Kidney (tissue), 14 donors: ENCODE results near the gene MYLK. TPM values are rescaled to one million over a fixed set of nuclear protein-coding genes. Genes with fewer than 3 reads are reported as not detected.

ENCODE experiments used
- DNase-seq, 5 donors: peaks; one replicate each; pipeline ENCODE4 v3.0.0-alpha.2; 2013 to 2020
- FAIRE-seq: peaks from 2 replicates; lab custom pipeline; 2012; peaks lifted over from hg19 to GRCh38; lab: Jason Lieb, UNC
- H3K27ac ChIP-seq, 2 donors: one replicate each; pipeline ENCODE4 v1.7.0; 2013; ENCODE audit warnings: low read depth in 2 of 2, low read length in 2 of 2, inconsistent platforms in 1 of 2
- H3K27me3 ChIP-seq: one replicate; pipeline ENCODE4 v1.7.1; 2013; ENCODE audit warnings: low read length, inconsistent platforms; ENCODE audit not compliant: control insufficient read depth, insufficient read depth
- H3K36me3 ChIP-seq, 3 donors: one replicate each; pipeline versions ENCODE4 v1.7.0 to v1.7.1; 2013; ENCODE audit warnings: low read length in 3 of 3, control low read depth in 1 of 3, inconsistent platforms in 1 of 3; ENCODE audit not compliant: insufficient read depth in 3 of 3, control insufficient read depth in 2 of 3
- H3K4me1 ChIP-seq, 3 donors: one replicate each; pipeline versions ENCODE4 v1.7.0 to v1.7.1; 2013; ENCODE audit warnings: low read length in 3 of 3, inconsistent platforms in 1 of 3, low read depth in 1 of 3; ENCODE audit not compliant: control insufficient read depth in 2 of 3, insufficient read depth in 2 of 3
- H3K4me3 ChIP-seq, 3 donors: one replicate each; pipeline versions ENCODE4 v1.7.0 to v1.8.1; 2013; ENCODE audit warnings: low read length in 3 of 3, control low read depth in 1 of 3, inconsistent platforms in 1 of 3
- H3K9ac ChIP-seq, 3 donors: one replicate each; pipeline versions ENCODE4 v1.7.0 to v1.7.1; 2013; ENCODE audit warnings: low read length in 3 of 3, control low read depth in 1 of 3, inconsistent platforms in 1 of 3
- H3K9me3 ChIP-seq, 3 donors: one replicate each; pipeline versions ENCODE4 v1.7.0 to v1.7.1; 2013; ENCODE audit warnings: low read length in 3 of 3, control low read depth in 1 of 3, inconsistent platforms in 1 of 3; ENCODE audit not compliant: control insufficient read depth in 2 of 3, insufficient read depth in 1 of 3
- CTCF ChIP-seq: IDR thresholded peaks from 3 replicates; pipeline ENCODE4 v1.5.1; 2012; ENCODE audit warnings: mild to moderate bottlenecking, moderate library complexity, borderline replicate concordance; ENCODE audit not compliant: insufficient read depth; ENCODE audit errors: extremely low read depth
- intact Hi-C: fragments of 100-400 bp; cut with DNase I; formaldehyde crosslinking; loops from one replicate; pipeline ENCODE4 v1.11.1; 2022
- polyA plus RNA-seq: library from polyadenylated mRNA; stranded (reverse); fragments of 350-450 nt; fragmentation: Illumina TruSeq; extraction: RNeasy Lipid Tissue Mini Kit (QIAGEN cat#74804); gene quantifications from one replicate; pipeline ENCODE4 v1.2.3, GENCODE V29; 2014; ENCODE audit warnings: low read depth, low replicate concordance; ENCODE audit not compliant: insufficient read depth
- total RNA-seq: library from RNA; stranded (reverse); fragmentation: NEBNext Ultra II Directional; extraction: Animal tissue kit (Norgen Biotek cat#: 25700); gene quantifications from one replicate; pipeline ENCODE4 v1.2.1, GENCODE V29; 2021
- donor health status: control.
- donor health status: control.
- donor health status: control.
- donor health status: control.
- donor health status: control.
- donor health status: DM: yes; HTN: yes; CAD: no.
- donor health status: Normal renal cell carcinoma (clear cell type).

MYLK gene
- total and polyA plus RNA-seq, 2 donors from 2014 or later: 25.3 to 164 TPM

DNA sequence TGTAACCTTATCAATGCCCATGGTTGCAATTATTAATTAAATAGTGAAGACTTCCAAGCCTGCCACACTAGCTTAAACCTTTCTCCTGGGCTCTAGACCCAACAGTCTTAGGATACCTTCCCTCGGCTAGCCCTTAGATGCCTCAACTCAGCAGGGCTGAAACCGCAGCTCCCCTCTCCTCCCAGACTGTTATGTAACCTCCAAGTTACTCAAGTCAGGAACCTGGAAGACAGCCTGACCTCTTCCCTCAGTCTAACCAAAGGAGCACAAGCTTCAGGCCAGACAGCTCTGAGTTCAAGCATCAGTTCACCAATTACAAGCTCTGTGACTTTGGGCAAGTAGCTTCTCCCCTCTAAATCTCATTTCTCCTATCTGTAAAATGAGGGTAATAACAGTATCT is 228.7 kb downstream of the MYLK start:
- H3K4me1 ChIP-seq: peaks cover 4 to 56% (median 52%) of the 10 kb centered on the region in 3 donors

DNA sequence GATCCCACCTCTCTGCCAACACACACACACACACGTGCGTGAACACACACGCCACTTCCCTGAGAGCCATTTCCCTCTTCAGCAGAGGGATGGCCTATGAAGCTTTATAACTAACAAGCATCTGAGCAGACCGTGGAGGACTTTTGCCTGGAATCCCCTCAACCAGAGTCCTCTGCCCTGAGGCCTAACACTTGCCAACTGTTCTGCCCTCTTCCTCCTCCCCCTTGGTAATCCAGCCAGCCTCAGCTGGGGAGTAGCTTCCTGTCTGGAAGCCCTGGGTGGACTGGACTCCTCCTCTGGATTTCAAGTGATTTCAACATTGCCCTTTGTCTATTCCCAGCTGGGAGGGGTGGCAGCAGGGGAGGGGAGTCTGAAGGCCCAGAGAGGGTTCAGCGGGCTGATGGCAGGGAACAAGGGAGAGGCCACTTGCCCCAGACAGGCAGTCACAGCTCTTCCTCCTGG is 230.9 kb downstream of the MYLK start:
- H3K36me3 ChIP-seq: peaks cover 2 to 53% (median 24%) of the 10 kb centered on the region in 3 donors
- peak overlapping the region in 1 of 3 donors; percentile 48 for H3K9ac ChIP-seq
- FAIRE-seq (no peak), DNase-seq (peak; percentile 56 to 92 (median 72))
- peak overlapping the region; percentile 74 to 89 for H3K27ac ChIP-seq
- H3K4me3 ChIP-seq: no peak overlapping the region
- intact Hi-C loops: loop anchor here (5.0 kb wide), 1 partner anchor 69 kb away; no protein-coding TSS in a partner anchor
- no peak for TF ChIP-seq CTCF
- H3K27me3 ChIP-seq: no peaks in the 10 kb centered on the region
- H3K4me1 ChIP-seq: peaks cover 4 to 36% (median 34%) of the 10 kb centered on the region in 3 donors
- no peaks in the 10 kb centered on the region for H3K9me3 ChIP-seq

More for the DNA sequence above, 228.7 kb downstream of the MYLK start:
- Histone ChIP-seq H3K4me3 (no peak overlapping the region), H3K36me3 (peaks cover 2 to 42% (median 18%) of the 10 kb centered on the region in 3 donors), H3K27ac (peak overlapping the region in 1 of 2 donors; percentile 89), H3K9ac (no peak overlapping the region), H3K27me3 (no peaks in the 10 kb centered on the region), H3K9me3 (no peaks in the 10 kb centered on the region)
- no peak for TF ChIP-seq CTCF
- DNase-seq: no peak
- FAIRE-seq: no peak
- intact Hi-C loops: no loop called here

DNA sequence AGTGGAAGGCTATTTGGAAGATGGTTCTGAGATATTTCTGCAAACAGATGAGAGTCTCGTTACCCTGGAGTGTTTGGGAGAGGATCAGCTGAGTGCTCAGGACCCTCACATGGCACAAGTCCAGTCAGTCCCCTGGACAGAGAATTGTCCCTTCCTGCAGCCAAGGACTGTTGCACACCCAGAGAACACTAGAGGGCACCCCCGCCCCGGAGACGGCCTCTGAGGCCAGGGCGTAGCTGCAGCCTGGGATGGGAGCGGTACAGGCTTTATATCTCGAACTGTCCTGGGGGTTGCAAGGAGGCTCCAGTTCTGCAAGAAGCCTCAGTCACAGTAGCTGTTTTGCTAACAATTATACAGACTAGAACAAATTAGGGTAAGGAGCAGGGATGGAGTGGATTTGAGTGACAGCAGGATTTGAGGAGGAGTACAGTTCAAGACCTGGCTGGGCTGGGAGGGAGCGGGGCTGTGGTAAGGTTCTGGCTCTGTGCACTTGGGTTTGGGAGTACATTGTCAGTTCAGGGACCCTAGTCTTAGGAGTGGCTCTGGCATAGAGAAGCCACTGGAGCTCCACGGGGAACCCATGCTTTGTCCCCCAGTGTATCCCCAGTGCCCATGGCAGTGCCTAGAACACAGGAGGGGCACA is 231.7 kb downstream of the MYLK start:
- peak overlapping the region; percentile 74 to 89 for H3K27ac ChIP-seq
- intact Hi-C loops: loop anchor here (5.0 kb wide), 1 partner anchor 70 kb away; no protein-coding TSS in a partner anchor
- H3K9me3 ChIP-seq: no peaks in the 10 kb centered on the region
- no peak for FAIRE-seq
- peak; percentile 87 to 93 (median 89) for DNase-seq
- TF ChIP-seq CTCF: peak; percentile 95
- no peaks in the 10 kb centered on the region for H3K27me3 ChIP-seq
- H3K36me3 ChIP-seq: peaks cover 4 to 58% (median 27%) of the 10 kb centered on the region in 3 donors
- H3K4me3 ChIP-seq: no peak overlapping the region
- H3K4me1 ChIP-seq: peaks cover 4 to 32% (median 26%) of the 10 kb centered on the region in 3 donors
- H3K9ac ChIP-seq: peak overlapping the region in 1 of 3 donors; percentile 48
